BLaER1 (cell line): ENCODE measurements around the gene NOTUM.

Source experiments
- H3K27ac ChIP-seq: shearing (Covaris generic); formaldehyde crosslinking; 2 replicates; pipeline ENCODE4 v1.8.1; 2022
- H3K27me3 ChIP-seq: shearing (Covaris generic); formaldehyde crosslinking; 2 replicates; pipeline ENCODE4 v1.8.1; 2022
- H3K36me3 ChIP-seq: shearing (Covaris generic); formaldehyde crosslinking; 2 replicates; pipeline ENCODE4 v1.8.1; 2022
- H3K4me1 ChIP-seq: shearing (Covaris generic); formaldehyde crosslinking; 2 replicates; pipeline ENCODE4 v1.8.1; 2022
- H3K4me2 ChIP-seq: shearing (Covaris generic); formaldehyde crosslinking; 2 replicates; pipeline ENCODE4 v1.8.1; 2022
- H3K4me3 ChIP-seq: shearing (Covaris generic); formaldehyde crosslinking; 2 replicates; pipeline ENCODE4 v1.8.1; 2022
- H3K9ac ChIP-seq: shearing (Covaris generic); formaldehyde crosslinking; 2 replicates; pipeline ENCODE4 v1.8.1; 2022
- H3K9me3 ChIP-seq: shearing (Covaris generic); formaldehyde crosslinking; 2 replicates; pipeline ENCODE4 v1.8.1; 2022
- H4K20me1 ChIP-seq: shearing (Covaris generic); formaldehyde crosslinking; 2 replicates; pipeline ENCODE4 v1.8.1; 2022
- Cebpa-rat ChIP-seq: shearing (Covaris generic); IDR thresholded peaks from 2 replicates; pipeline ENCODE4 v1.8.1; 2022

The NOTUM gene

GRCh38 chr17:81952792-81953228, 8.2 kb downstream of the NOTUM start:
- no peak overlapping the region for H3K4me3 ChIP-seq
- H3K4me1 ChIP-seq: peaks cover 13% of the 10 kb centered on the region
- H3K27ac ChIP-seq: no peak overlapping the region
- no peaks in the 10 kb centered on the region for H3K36me3 ChIP-seq
- no peaks in the 10 kb centered on the region for H3K9me3 ChIP-seq
- peak overlapping the region; percentile 22 for H3K4me2 ChIP-seq
- H3K27me3 ChIP-seq: peaks cover 14% of the 10 kb centered on the region
- no peak overlapping the region for H3K9ac ChIP-seq
- no peak for TF ChIP-seq Cebpa-rat
- H4K20me1 ChIP-seq: no peaks in the 10 kb centered on the region

DNA sequence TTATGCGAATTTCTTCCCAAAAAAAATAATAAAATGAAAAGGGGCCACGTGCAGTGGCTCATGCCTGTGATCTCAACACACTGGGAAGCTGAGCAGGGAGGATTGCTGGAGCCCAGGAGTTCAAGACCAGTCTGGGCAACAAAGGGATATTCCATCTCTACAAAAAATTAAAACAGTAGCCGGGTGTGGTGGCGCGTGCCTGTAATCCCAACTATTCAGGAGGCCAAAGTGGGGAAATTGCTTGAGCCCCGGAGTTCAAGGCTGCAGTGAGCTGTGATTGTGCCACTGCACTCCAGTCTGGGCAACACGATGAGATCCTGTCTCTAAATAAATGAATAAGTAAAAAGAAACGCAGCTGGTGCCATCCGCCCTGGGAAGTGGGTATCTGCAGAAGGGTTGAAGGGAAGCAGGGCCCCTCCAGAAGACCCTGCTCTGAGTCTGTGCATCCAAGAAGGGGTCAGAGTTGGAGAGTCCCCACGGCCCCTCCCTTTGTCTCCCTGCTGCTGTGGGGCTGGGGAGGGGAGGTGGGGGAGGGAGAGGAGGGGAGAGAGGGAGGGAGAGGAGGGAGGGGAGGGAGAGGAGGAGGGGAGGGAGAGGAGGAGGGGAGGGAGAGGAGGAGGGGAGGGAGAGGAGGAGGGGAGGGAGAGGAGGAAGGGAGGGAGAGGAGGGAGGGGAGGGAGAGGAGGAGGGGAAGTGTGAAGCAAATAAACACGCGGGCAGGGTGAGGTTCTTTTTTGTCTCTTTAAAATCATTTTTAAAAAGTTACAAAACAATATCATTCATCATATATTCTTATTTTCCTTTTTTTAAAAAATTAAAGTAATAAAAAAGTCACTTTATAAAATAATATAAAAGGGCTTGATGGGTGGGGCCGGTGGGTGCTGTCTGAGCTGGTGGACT, 9.0 kb downstream of the NOTUM start:
- H3K4me2 ChIP-seq: peak overlapping the region; percentile 22; the same call in 1 of the 2 replicates
- TF ChIP-seq Cebpa-rat: no peak
- H3K27ac ChIP-seq: no peak overlapping the region
- H3K36me3 ChIP-seq: no peaks in the 10 kb centered on the region
- no peaks in the 10 kb centered on the region for H4K20me1 ChIP-seq
- no peaks in the 10 kb centered on the region for H3K9me3 ChIP-seq
- no peak overlapping the region for H3K4me3 ChIP-seq
- H3K9ac ChIP-seq: no peak overlapping the region
- peaks cover 13% of the 10 kb centered on the region for H3K4me1 ChIP-seq
- peaks cover 6% of the 10 kb centered on the region for H3K27me3 ChIP-seq

- H3K4me2 ChIP-seq: no peak overlapping the region
- TF ChIP-seq Cebpa-rat: no peak
- H3K27me3 ChIP-seq: no peaks in the 10 kb centered on the region
- H4K20me1 ChIP-seq: no peaks in the 10 kb centered on the region
- no peak overlapping the region for H3K9ac ChIP-seq
- H3K4me1 ChIP-seq: peaks cover 13% of the 10 kb centered on the region
- H3K27ac ChIP-seq: no peak overlapping the region
- H3K4me3 ChIP-seq: no peak overlapping the region
- no peaks in the 10 kb centered on the region for H3K36me3 ChIP-seq
- H3K9me3 ChIP-seq: no peaks in the 10 kb centered on the region
Observed at GRCh38 chr17:81950501-81950900, 10.5 kb downstream of the NOTUM start.

DNA sequence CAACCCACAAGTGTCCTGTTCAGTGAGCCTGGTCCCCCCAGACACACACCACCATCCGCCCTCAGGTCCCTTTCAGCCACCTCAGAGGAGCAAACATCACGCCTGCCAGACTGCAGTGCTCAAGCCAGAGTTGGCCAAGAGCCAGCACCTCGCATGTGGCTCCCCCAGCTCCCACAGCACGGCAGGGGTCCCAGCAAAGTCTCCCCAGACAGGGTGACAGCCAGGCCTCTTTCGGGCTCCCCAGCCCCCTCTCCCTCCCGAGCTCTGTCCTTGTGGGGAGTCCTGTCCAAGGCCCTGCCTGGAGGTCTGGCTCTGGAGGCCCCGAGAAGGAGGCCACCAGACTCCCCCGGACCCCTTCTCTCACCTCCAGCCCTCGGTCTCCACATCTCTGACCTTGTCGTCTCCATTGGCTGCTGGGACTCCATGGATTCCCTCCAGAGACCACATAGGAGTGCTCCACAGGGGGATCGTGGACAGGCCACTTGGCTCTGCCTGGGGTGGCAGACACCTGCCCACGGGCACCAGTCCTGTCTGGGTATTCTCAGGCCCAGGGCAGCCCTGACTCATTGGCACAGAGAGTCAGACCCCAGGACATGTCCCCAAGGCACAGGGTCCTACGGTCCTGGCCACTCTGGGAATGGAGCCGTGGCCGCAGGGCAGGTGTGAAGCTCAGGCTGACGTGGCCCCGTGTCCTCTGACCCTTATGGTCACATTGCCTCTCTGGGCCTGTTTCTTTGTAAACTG, 12.2 kb downstream of the NOTUM start:
- H3K9me3 ChIP-seq: no peaks in the 10 kb centered on the region
- peaks cover 25% of the 10 kb centered on the region for H3K4me1 ChIP-seq
- no peak overlapping the region for H3K4me3 ChIP-seq
- no peak overlapping the region for H3K9ac ChIP-seq
- H4K20me1 ChIP-seq: no peaks in the 10 kb centered on the region
- no peaks in the 10 kb centered on the region for H3K27me3 ChIP-seq
- no peak overlapping the region; the same call in 1 of the 2 replicates for H3K4me2 ChIP-seq
- H3K36me3 ChIP-seq: no peaks in the 10 kb centered on the region
- no peak overlapping the region for H3K27ac ChIP-seq
- no peak for TF ChIP-seq Cebpa-rat

GRCh38 chr17:81947189-81947588, 13.8 kb downstream of the NOTUM start, which contains the start of gene MYADML2:
MYADML2 (minus strand) TSS chr17:81947233; CDS start chr17:81941741, 5,492 bp downstream.
- no peak within 1 kb of the TSS for H3K4me3 ChIP-seq
- H3K4me2 ChIP-seq: no peak within 1 kb of the TSS
- no peaks in the 10 kb centered on the region for H4K20me1 ChIP-seq
- no peaks in the 10 kb centered on the region for H3K27me3 ChIP-seq
- peaks cover 33% of the 10 kb centered on the region for H3K4me1 ChIP-seq
- no peak for TF ChIP-seq Cebpa-rat
- H3K9me3 ChIP-seq: no peaks in the 10 kb centered on the region
- no peak within 1 kb of the TSS for H3K9ac ChIP-seq
- H3K27ac ChIP-seq: no peak within 1 kb of the TSS
- H3K36me3 ChIP-seq: no peaks in the 10 kb centered on the region

DNA sequence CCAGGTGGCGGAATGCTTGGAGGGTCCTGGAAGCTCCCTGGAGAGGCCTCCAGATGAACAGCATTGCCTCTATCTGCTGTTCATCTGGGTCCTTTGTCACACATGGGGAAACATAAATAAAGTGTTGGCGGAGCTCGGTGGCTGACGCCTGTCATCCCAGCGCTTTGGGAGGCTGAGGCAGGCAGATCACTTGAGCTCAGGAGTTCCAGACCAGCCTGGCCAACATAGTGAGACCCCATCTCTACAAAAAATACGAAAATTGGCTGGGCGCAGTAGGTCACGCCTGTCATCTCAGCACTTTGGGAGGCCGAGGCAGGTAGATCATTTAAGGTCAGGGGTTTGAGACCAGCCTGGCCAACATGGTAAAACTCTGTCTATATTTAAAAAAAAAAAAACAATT, 16.1 kb downstream of the NOTUM start:
- Histone ChIP-seq H3K36me3 (no peaks in the 10 kb centered on the region), H3K27ac (no peak overlapping the region), H3K9me3 (no peaks in the 10 kb centered on the region), H3K4me2 (no peak overlapping the region), H4K20me1 (no peaks in the 10 kb centered on the region), H3K4me3 (no peak overlapping the region), H3K9ac (no peak overlapping the region), H3K27me3 (no peaks in the 10 kb centered on the region), H3K4me1 (peaks cover 57% of the 10 kb centered on the region)
- TF ChIP-seq Cebpa-rat: no peak

DNA sequence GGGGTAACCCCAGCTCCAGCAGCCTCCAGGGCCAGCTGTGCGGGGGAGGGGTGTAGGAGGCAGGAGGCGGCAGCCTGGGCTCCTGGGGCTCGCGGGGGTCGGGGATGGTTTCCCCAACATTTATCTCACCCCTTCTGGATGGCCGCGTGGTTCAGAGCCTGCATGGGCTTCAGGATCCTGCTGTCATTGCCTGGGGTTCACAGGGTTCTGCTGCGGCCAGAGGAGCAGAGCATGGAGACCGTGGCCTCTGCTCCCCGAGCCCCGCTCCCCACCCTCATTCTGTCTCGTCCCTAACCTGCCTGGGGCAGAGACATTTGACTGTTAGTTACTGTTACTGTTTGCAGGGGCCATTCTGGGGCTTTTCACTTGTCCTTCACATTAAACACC, 18.8 kb downstream of the NOTUM start:
- Histone ChIP-seq H3K4me2 (peak overlapping the region; percentile 100), H3K9me3 (no peaks in the 10 kb centered on the region), H3K9ac (no peak overlapping the region), H3K36me3 (no peaks in the 10 kb centered on the region), H4K20me1 (no peaks in the 10 kb centered on the region), H3K27ac (0 out of 2 replicates have a peak overlapping the region, but pooled peaks have one; percentile 47), H3K27me3 (no peaks in the 10 kb centered on the region), H3K4me1 (peaks cover 77% of the 10 kb centered on the region), H3K4me3 (peak overlapping the region; percentile 36; the same call in 1 of the 2 replicates)
- TF ChIP-seq Cebpa-rat: no peak

GRCh38 chr17:81941484-81942166, 19.4 kb downstream of the NOTUM start:
- Histone ChIP-seq H3K4me3 (peak overlapping the region; percentile 36; the same call in 1 of the 2 replicates), H3K4me2 (peak overlapping the region; percentile 100), H3K27ac (peak overlapping the region; percentile 47), H3K9ac (0 out of 2 replicates have a peak overlapping the region, but pooled peaks have one; percentile 42), H3K27me3 (no peaks in the 10 kb centered on the region), H4K20me1 (no peaks in the 10 kb centered on the region), H3K36me3 (no peaks in the 10 kb centered on the region), H3K9me3 (no peaks in the 10 kb centered on the region), H3K4me1 (peaks cover 79% of the 10 kb centered on the region)
- TF ChIP-seq Cebpa-rat: no peak

DNA sequence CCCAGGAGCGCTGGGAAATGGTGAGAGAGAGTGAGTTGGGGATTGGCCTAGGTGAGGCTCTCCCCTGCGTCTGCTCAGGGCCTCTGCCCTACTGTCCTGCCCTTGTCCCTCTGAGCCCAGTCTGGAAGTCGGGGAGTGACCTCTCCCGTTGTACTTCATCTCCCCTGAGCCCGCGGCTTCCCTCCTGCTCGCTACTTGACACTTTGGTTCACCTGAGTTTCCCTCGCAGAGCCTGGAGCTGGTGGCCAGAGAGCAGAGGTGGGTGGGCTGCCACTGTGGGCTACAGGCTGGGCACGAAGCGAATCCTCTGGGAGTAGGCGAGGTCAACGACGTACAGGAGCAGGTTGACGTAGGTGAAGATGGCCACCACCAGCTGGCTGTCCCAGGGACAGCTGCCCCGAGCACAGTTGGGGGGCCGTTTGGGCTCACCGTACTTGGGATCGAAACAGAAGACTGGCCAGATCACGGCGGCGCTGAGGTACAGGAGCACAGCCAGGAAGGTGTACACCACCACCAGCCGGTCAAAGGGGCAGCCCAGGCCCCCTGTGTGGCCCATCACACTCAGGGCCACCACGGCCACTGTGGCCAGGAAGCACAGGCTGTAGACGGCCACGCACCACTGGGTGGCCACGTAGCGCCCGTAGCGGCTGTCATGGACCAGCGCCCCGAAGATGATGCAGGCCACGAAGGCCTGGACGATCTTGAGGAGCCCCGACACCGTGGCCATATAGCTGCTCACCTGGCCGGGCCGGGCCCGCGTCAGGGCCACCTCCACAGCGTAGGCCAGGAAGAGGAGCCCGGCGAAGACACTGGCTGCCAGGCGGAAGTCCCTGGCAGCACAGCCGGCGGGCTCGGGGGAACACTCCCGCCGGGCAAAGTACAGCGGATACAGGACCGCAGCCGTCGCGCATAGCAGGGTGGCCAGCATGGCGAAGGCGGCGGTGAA, 20.2 kb downstream of the NOTUM start:
- 0 out of 2 replicates have a peak overlapping the region, but pooled peaks have one; percentile 42 for H3K9ac ChIP-seq
- H3K36me3 ChIP-seq: no peaks in the 10 kb centered on the region
- peak overlapping the region; percentile 47 for H3K27ac ChIP-seq
- 0 out of 2 replicates have a peak overlapping the region, but pooled peaks have one; percentile 36 for H3K4me3 ChIP-seq
- peak overlapping the region; percentile 100 for H3K4me2 ChIP-seq
- TF ChIP-seq Cebpa-rat: no peak
- H3K4me1 ChIP-seq: peaks cover 87% of the 10 kb centered on the region
- H4K20me1 ChIP-seq: no peaks in the 10 kb centered on the region
- no peaks in the 10 kb centered on the region for H3K9me3 ChIP-seq
- no peaks in the 10 kb centered on the region for H3K27me3 ChIP-seq
